Spinal cord (tissue), 10 donors: Measurements from ENCODE around the gene GRK5. TPM values are rescaled to one million over a fixed set of nuclear protein-coding genes. Genes with fewer than 3 reads are reported as not detected.
A peak's percentile ranks its signal among the peaks of the same experiment; 100 is the strongest.

Experiments
- DNase-seq, 6 donors: peaks; one replicate each; pipeline versions ENCODE4 v3.0.0 to v3.0.0-alpha.2; 2013 to 2015; ENCODE audit warnings: low spot score in 6 of 6, low read depth in 4 of 6
- H3K27ac ChIP-seq: one replicate; pipeline ENCODE4 v1.5.1; 2013; ENCODE audit warnings: low read depth, low read length, control low read depth
- H3K27me3 ChIP-seq: one replicate; pipeline ENCODE4 v1.6.1; 2013; ENCODE audit warnings: low read length; ENCODE audit not compliant: control insufficient read depth, insufficient read depth
- H3K36me3 ChIP-seq: one replicate; pipeline ENCODE4 v1.6.1; 2013; ENCODE audit warnings: low read length; ENCODE audit not compliant: control insufficient read depth, insufficient read depth
- H3K4me1 ChIP-seq: one replicate; pipeline ENCODE4 v1.6.1; 2013; ENCODE audit warnings: low read length; ENCODE audit not compliant: control insufficient read depth, insufficient read depth
- H3K4me3 ChIP-seq: one replicate; pipeline ENCODE4 v1.5.1; 2013; ENCODE audit warnings: low read depth, low read length, control low read depth
- H3K9me3 ChIP-seq: one replicate; pipeline ENCODE4 v1.6.1; 2013; ENCODE audit warnings: low read length; ENCODE audit not compliant: control insufficient read depth, insufficient read depth
- WGBS: methylation state at CpG from one replicate; pipeline ENCODE4 v1.1.5; 2013; ENCODE audit warnings: missing lambda C conversion rate; ENCODE audit not compliant: insufficient coverage; 5-methylcytosine and 5-hydroxymethylcytosine counted together
- polyA plus RNA-seq, 2 donors: library from polyadenylated mRNA; unstranded; fragments of 120-200 nt; gene quantifications; one replicate each; pipeline ENCODE4 v1.2.1, GENCODE V29; 2013; ENCODE audit not compliant: insufficient read length in 2 of 2
- total RNA-seq, 2 donors: library from RNA; depleted of rRNA in 1 of 2; stranded (reverse); fragments of 120-200 nt in 1 of 2; fragments of >200 nt in 1 of 2; gene quantifications; one replicate each; pipeline versions ENCODE4 v1.2.3 to v1.2.4, GENCODE V29; 2013 to 2014
- donor health status: healthy.

Gene GRK5
- total and polyA plus RNA-seq, 4 donors: 15.6 to 29.5 (median 25.6) TPM

GRCh38 chr10:119315128-119316001 is 108.0 kb downstream of the GRK5 start:
- no peak overlapping the region for H3K4me3 ChIP-seq
- H3K27ac ChIP-seq: no peak overlapping the region
- peaks cover 3% of the 10 kb centered on the region for H3K36me3 ChIP-seq
- no peaks in the 10 kb centered on the region for H3K27me3 ChIP-seq
- no peaks in the 10 kb centered on the region for H3K9me3 ChIP-seq
- H3K4me1 ChIP-seq: peaks cover 45% of the 10 kb centered on the region
- WGBS: 76% methylated on average over 12 of the region's 16 CpGs
- DNase-seq: peak in 1 of 6 donors; percentile 32

- Histone ChIP-seq H3K36me3 (peaks cover 3% of the 10 kb centered on the region), H3K27ac (no peak overlapping the region), H3K4me1 (peaks cover 49% of the 10 kb centered on the region), H3K27me3 (no peaks in the 10 kb centered on the region), H3K9me3 (no peaks in the 10 kb centered on the region), H3K4me3 (no peak overlapping the region)
- DNase-seq: no peak
- 100% methylated on average over 1 of the region's 2 CpGs for WGBS
Measured at GRCh38 chr10:119316002-119316358, 108.6 kb downstream of the GRK5 start.

GRCh38 chr10:119316729-119317097 is 109.3 kb downstream of the GRK5 start:
- DNase-seq: no peak
- Histone ChIP-seq H3K4me1 (peaks cover 49% of the 10 kb centered on the region), H3K36me3 (peaks cover 3% of the 10 kb centered on the region), H3K4me3 (no peak overlapping the region), H3K9me3 (no peaks in the 10 kb centered on the region), H3K27ac (no peak overlapping the region), H3K27me3 (no peaks in the 10 kb centered on the region)
- 64% methylated on average over 3 of the region's 4 CpGs for WGBS

GRCh38 chr10:119318411-119319160 is 111.2 kb downstream of the GRK5 start:
- Histone ChIP-seq H3K4me3 (no peak overlapping the region), H3K27me3 (no peaks in the 10 kb centered on the region), H3K9me3 (no peaks in the 10 kb centered on the region), H3K4me1 (peaks cover 48% of the 10 kb centered on the region), H3K27ac (no peak overlapping the region), H3K36me3 (peaks cover 3% of the 10 kb centered on the region)
- peak in 1 of 6 donors; percentile 34 for DNase-seq
- WGBS: 33% methylated on average over 10 of the region's 11 CpGs

GRCh38 chr10:119319161-119319919 is 112.0 kb downstream of the GRK5 start:
- no peak for DNase-seq
- Histone ChIP-seq H3K9me3 (no peaks in the 10 kb centered on the region), H3K4me3 (no peak overlapping the region), H3K27ac (no peak overlapping the region), H3K27me3 (no peaks in the 10 kb centered on the region), H3K4me1 (peaks cover 41% of the 10 kb centered on the region), H3K36me3 (no peaks in the 10 kb centered on the region)
- WGBS: 77% methylated on average over 14 of the region's 16 CpGs

GRCh38 chr10:119319920-119320258 is 112.5 kb downstream of the GRK5 start:
- DNase-seq: no peak

GRCh38 chr10:119320981-119321380 is 113.6 kb downstream of the GRK5 start:
- DNase-seq: no peak
- peaks cover 30% of the 10 kb centered on the region for H3K4me1 ChIP-seq
- peaks cover 4% of the 10 kb centered on the region for H3K36me3 ChIP-seq
- H3K4me3 ChIP-seq: no peak overlapping the region
- WGBS: 64% methylated on average over 3 of the region's 6 CpGs
- no peaks in the 10 kb centered on the region for H3K27me3 ChIP-seq
- H3K27ac ChIP-seq: no peak overlapping the region
- no peaks in the 10 kb centered on the region for H3K9me3 ChIP-seq

More at GRCh38 chr10:119319920-119320258, 112.5 kb downstream of the GRK5 start:
- H3K27ac ChIP-seq: no peak overlapping the region
- H3K36me3 ChIP-seq: no peaks in the 10 kb centered on the region
- no peak overlapping the region for H3K4me3 ChIP-seq
- H3K27me3 ChIP-seq: no peaks in the 10 kb centered on the region
- no peaks in the 10 kb centered on the region for H3K9me3 ChIP-seq
- 84% methylated on average over 3 of the region's 3 CpGs for WGBS
- H3K4me1 ChIP-seq: peaks cover 37% of the 10 kb centered on the region

GRCh38 chr10:119323085-119324016 is 116.0 kb downstream of the GRK5 start:
- DNase-seq: no peak
- Histone ChIP-seq H3K36me3 (peaks cover 17% of the 10 kb centered on the region), H3K27me3 (no peaks in the 10 kb centered on the region), H3K4me3 (no peak overlapping the region), H3K4me1 (peaks cover 21% of the 10 kb centered on the region), H3K27ac (no peak overlapping the region), H3K9me3 (no peaks in the 10 kb centered on the region)
- 74% methylated on average over 6 of the region's 16 CpGs for WGBS

GRCh38 chr10:119325131-119325530 is 117.8 kb downstream of the GRK5 start:
- no peak overlapping the region for H3K4me3 ChIP-seq
- peaks cover 13% of the 10 kb centered on the region for H3K4me1 ChIP-seq
- H3K27me3 ChIP-seq: no peaks in the 10 kb centered on the region
- DNase-seq: no peak
- H3K27ac ChIP-seq: no peak overlapping the region
- 97% methylated on average over 3 of the region's 3 CpGs for WGBS
- H3K9me3 ChIP-seq: no peaks in the 10 kb centered on the region
- peaks cover 21% of the 10 kb centered on the region for H3K36me3 ChIP-seq
